Activated CD8-positive, alpha-beta memory T cell treated with anti-CD3 and anti-CD28 coated beads, Interleukin-2, amount 50 U/mL, for 48 hours (primary cell): ENCODE measurements around the gene KRT80.
A peak's percentile ranks its signal among the peaks of the same experiment; 100 is the strongest.
"Not testable (repeated sequence)": the region's sequence is repeated elsewhere in the genome, so short reads cannot be mapped to it uniquely, and the experiment has no call there.

Source experiments
- DNase-seq: peaks from one replicate; pipeline ENCODE4 v3.0.0-alpha.2; 2020

The KRT80 gene

GRCh38 chr12:52191841-52192791 is at the start of gene KRT80:
KRT80 (minus strand) TSS chr12:52192014; CDS start chr12:52191902, 112 bp downstream.
- DNase-seq = peak; percentile 63

DNA sequence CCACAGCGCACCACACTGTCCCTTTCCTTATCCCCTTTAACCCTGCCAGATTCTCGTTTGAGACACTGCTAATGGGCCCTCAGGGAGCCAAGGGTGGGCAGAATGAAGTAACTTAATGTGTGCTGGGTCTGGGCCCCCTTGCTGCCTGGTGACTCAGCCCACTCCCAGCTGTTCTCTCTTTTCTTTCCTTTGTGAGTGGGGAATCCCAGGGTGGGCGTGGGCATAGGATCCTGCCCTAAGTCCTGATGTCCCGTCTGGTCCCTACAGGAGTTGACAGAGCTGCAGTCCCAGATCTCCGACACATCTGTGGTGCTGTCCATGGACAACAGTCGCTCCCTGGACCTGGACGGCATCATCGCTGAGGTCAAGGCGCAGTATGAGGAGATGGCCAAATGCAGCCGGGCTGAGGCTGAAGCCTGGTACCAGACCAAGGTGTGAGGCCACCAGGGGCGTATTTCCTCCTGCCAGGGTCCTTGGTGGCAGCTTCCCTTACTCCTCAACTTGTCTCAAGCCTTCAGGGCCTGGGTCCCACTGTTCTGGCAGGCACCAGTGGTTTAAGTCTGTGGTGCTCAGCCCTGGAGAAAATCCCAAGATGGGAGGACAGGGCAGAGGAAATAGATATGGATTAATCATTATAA is 49.5 kb upstream of the KRT80 start:
- no peak for DNase-seq

DNA sequence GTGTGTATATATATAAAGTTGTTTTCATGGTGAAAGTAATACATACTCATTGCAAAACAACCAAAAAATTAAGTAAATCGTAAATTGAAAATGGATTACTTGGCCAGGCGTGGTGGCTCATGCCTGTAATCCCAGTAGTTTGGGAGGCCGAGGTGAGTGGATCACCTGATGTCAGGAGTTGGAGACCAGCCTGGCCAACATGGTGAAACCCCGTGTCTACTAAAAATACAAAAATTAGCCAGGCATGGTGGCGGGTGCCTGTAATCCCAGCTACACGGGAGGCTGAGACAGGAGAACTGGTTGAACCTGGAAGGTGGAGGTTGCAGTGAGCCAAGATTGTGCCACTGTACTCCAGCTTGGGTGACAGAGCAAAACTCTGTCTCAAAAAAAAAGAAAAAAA is 48.4 kb upstream of the KRT80 start:
- not testable (repeated sequence) for DNase-seq

- no peak for DNase-seq
Observed at GRCh38 chr12:52239767-52240166, 48.0 kb upstream of the KRT80 start.

GRCh38 chr12:52238916-52239646 is 47.3 kb upstream of the KRT80 start:
- no peak for DNase-seq

- no peak for DNase-seq
Observed at GRCh38 chr12:52238207-52238840, 46.5 kb upstream of the KRT80 start.

DNA sequence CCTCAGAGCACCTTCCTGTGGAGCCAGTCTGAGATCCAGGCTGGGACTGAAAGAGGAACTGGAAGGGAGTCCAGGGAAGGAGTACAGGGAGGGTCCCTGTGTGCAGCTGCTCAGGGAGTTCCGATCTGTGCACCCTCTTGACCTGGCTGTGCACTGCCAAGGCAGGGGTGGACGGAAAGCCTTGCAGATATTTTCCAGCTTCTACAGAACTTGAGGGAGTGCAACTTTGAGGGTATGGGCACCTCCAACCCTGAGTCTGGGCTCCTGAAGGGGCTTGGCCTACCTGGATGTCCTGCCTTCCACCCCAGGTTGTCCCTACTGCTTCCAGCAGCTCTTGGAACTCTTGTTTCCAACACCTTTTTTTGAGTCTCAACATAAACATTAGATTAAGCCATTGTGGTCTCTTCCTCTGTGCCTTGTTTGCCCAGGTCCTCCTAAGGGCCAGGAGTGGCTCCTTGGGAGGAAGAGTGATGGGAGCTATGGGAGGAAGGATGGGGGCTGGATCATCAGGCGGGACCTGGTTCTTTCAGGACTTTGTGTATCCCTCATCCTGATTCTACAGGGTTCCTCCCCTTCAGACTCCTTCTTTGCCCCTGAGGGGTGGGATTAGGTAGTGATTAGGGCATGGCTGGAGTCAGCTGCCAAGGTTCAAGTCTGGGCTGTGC is 44.7 kb upstream of the KRT80 start:
- no peak for DNase-seq

DNA sequence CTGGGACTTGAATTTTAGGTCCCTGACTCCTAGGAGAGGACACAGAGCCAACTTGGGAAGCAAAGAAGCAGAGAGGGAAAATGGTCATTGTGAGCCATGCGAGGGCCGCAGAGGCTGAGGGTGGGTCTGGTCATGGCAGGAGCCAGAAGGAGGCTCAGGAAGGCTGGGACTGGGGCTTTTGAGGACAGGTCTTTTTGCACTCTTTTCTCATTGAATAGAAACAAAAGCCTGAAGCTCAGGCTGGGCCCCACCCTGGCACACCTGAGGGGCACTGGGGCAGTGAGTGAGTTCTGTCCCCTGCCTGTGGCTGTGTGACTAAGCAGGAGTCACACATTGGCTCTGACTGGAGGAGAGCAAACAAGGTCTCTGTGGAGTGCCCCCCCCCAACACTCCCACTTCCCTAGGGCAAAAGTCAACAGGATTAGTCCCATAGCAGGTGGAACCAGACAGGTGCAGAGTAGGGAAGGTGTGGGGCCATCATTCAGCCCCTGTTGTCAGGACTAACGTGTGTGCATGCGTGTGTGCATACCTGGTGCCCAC is 44.1 kb upstream of the KRT80 start:
- DNase-seq = no peak

GRCh38 chr12:52235001-52235764 is 43.4 kb upstream of the KRT80 start:
- no peak for DNase-seq

GRCh38 chr12:52234223-52234810 is 42.5 kb upstream of the KRT80 start:
- DNase-seq = no peak

DNA sequence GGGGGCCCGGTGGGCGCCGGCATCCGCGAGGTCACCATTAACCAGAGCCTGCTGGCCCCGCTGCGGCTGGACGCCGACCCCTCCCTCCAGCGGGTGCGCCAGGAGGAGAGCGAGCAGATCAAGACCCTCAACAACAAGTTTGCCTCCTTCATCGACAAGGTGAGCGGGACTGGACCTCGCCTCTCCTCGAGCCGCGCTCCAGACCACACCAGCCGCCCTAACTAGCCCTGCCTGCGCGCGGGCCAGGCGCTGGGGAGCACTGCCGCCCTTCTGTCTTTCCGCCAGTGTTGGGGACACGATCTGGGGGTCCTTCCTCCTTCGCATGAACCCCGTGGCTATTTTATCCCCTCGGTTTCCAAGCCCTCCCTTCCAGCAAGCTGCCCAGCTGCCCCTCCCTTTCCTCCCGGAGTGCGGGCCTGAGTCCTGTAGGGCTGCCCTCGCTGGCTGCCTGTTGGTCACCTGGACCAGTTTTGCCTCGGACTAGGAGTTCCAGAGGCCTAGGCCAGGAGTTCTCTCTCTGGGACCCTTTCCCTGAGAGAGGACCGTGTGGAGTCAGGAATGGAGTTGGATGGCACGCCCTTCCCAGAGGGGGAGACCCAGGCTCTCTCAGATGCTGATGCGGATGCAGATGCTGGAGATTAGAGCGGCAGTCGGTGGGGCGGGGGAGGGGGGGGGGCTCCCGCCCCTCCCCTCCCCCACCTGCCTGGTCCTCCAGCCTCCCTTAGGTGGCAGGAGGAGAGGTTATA is 41.8 kb upstream of the KRT80 start:
- no peak for DNase-seq

- no peak for DNase-seq
Observed at GRCh38 chr12:52232674-52233461, 41.1 kb upstream of the KRT80 start, which contains the start of gene KRT7. KRT7 (plus strand) TSS chr12:52233243; CDS start chr12:52233297, 54 bp downstream.

DNA sequence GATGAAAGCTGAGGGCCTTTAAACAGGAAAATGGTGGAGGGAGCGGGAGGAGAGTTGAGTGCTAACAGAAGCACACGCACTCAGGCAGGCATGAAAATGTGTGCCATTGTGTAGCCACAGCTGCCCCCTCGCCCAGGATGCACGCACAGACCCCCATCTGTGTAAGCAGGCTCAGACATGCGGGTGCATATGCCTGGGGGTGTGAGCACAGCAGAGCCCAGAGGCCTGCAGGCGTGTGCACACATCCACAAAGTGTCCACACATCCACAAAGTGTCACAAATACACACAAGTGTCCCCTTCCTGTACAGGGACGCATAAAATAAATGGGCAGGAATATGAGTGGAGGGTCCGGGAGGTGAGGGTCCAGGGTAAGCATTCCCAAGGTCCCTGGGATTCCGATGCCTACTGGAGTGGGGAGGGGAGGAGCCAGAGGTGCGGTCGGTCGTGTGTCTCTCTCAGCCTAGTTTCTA is 40.4 kb upstream of the KRT80 start:
- DNase-seq = no peak

- DNase-seq = no peak
Observed at GRCh38 chr12:52231305-52232202, 39.7 kb upstream of the KRT80 start.

GRCh38 chr12:52230364-52231281 is 38.8 kb upstream of the KRT80 start:
- DNase-seq = no peak

GRCh38 chr12:52229836-52230343 is 38.1 kb upstream of the KRT80 start:
- DNase-seq = no peak

- no peak for DNase-seq
Observed at GRCh38 chr12:52228931-52229330, 37.1 kb upstream of the KRT80 start.
